ENCODE data around the gene SULT1A3. TPM values are rescaled to one million over a fixed set of nuclear protein-coding genes. Genes with fewer than 3 reads are reported as not detected.

SULT1A3 gene
- total RNA-seq, 1 experiment from 2014 or later, result 8.3 TPM

DNA sequence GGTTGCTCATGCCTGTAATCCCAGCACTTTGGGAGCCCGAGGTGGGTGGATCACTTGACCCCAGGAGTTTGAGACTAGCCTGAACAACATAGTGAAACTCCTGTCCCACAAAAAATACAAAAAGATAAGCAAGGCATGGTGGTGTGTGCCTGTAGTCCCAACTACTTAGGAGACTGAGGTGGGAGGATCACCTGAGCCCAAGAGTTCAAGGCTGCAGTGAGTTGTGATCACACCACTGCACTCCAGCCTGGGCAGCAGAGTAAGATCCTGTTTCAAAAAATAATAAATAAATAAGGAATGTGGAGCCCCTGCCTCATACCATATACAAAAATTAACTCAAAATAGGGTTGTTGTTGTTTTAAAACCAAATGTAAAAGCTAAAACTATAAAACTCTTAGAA is 41.8 kb upstream of the SULT1A3 start:
- TF ChIP-seq TEAD1 (CRISPR knock-in tag; IDR thresholded peaks at IDR 0.05), result no peak
- no peak for TF ChIP-seq NFE2L1 (CRISPR knock-in tag; IDR thresholded peaks at IDR 0.05)
- no peak for TF ChIP-seq TCF7 (CRISPR knock-in tag; IDR thresholded peaks at IDR 0.05; ENCODE audit: low read depth)
- no peak for TF ChIP-seq CTCF (IDR thresholded peaks at IDR 0.05)
- TF ChIP-seq NR1H2 (CRISPR knock-in tag; IDR thresholded peaks at IDR 0.05), result no peak
- no peak for TF ChIP-seq ZNF416 (CRISPR knock-in tag; IDR thresholded peaks at IDR 0.05)
- TF ChIP-seq OVOL2 (CRISPR knock-in tag; IDR thresholded peaks at IDR 0.05; ENCODE audit: borderline replicate concordance), result no peak
- TF ChIP-seq, protein P1, sequence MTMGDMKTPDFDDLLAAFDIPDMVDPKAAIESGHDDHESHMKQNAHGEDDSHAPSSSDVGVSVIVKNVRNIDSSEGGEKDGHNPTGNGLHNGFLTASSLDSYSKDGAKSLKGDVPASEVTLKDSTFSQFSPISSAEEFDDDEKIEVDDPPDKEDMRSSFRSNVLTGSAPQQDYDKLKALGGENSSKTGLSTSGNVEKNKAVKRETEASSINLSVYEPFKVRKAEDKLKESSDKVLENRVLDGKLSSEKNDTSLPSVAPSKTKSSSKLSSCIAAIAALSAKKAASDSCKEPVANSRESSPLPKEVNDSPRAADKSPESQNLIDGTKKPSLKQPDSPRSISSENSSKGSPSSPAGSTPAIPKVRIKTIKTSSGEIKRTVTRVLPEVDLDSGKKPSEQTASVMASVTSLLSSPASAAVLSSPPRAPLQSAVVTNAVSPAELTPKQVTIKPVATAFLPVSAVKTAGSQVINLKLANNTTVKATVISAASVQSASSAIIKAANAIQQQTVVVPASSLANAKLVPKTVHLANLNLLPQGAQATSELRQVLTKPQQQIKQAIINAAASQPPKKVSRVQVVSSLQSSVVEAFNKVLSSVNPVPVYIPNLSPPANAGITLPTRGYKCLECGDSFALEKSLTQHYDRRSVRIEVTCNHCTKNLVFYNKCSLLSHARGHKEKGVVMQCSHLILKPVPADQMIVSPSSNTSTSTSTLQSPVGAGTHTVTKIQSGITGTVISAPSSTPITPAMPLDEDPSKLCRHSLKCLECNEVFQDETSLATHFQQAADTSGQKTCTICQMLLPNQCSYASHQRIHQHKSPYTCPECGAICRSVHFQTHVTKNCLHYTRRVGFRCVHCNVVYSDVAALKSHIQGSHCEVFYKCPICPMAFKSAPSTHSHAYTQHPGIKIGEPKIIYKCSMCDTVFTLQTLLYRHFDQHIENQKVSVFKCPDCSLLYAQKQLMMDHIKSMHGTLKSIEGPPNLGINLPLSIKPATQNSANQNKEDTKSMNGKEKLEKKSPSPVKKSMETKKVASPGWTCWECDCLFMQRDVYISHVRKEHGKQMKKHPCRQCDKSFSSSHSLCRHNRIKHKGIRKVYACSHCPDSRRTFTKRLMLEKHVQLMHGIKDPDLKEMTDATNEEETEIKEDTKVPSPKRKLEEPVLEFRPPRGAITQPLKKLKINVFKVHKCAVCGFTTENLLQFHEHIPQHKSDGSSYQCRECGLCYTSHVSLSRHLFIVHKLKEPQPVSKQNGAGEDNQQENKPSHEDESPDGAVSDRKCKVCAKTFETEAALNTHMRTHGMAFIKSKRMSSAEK (CRISPR knock-in tag; IDR thresholded peaks at IDR 0.05; ENCODE audit: borderline replicate concordance), result no peak
- TF ChIP-seq ETV6 (CRISPR knock-in tag; IDR thresholded peaks at IDR 0.05), result no peak
- no peak for TF ChIP-seq SMAD3 (CRISPR knock-in tag; IDR thresholded peaks at IDR 0.05; ENCODE audit: borderline replicate concordance)
- no peak for TF ChIP-seq TEAD4 (CRISPR knock-in tag; IDR thresholded peaks at IDR 0.05)
- no peak for TF ChIP-seq ARID4B (CRISPR knock-in tag; IDR thresholded peaks at IDR 0.05; ENCODE audit: borderline replicate concordance)
- TF ChIP-seq, protein P2, sequence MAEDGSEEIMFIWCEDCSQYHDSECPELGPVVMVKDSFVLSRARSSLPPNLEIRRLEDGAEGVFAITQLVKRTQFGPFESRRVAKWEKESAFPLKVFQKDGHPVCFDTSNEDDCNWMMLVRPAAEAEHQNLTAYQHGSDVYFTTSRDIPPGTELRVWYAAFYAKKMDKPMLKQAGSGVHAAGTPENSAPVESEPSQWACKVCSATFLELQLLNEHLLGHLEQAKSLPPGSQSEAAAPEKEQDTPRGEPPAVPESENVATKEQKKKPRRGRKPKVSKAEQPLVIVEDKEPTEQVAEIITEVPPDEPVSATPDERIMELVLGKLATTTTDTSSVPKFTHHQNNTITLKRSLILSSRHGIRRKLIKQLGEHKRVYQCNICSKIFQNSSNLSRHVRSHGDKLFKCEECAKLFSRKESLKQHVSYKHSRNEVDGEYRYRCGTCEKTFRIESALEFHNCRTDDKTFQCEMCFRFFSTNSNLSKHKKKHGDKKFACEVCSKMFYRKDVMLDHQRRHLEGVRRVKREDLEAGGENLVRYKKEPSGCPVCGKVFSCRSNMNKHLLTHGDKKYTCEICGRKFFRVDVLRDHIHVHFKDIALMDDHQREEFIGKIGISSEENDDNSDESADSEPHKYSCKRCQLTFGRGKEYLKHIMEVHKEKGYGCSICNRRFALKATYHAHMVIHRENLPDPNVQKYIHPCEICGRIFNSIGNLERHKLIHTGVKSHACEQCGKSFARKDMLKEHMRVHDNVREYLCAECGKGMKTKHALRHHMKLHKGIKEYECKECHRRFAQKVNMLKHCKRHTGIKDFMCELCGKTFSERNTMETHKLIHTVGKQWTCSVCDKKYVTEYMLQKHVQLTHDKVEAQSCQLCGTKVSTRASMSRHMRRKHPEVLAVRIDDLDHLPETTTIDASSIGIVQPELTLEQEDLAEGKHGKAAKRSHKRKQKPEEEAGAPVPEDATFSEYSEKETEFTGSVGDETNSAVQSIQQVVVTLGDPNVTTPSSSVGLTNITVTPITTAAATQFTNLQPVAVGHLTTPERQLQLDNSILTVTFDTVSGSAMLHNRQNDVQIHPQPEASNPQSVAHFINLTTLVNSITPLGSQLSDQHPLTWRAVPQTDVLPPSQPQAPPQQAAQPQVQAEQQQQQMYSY (CRISPR knock-in tag; IDR thresholded peaks at IDR 0.05), result no peak
- no peak for TF ChIP-seq FOXK1 (CRISPR knock-in tag; IDR thresholded peaks at IDR 0.05)
- TF ChIP-seq SMAD4 (CRISPR knock-in tag; IDR thresholded peaks at IDR 0.05), result no peak
- no peak for TF ChIP-seq HMGA2 (CRISPR knock-in tag; IDR thresholded peaks at IDR 0.05)
- no peak for TF ChIP-seq SP1 (CRISPR knock-in tag; conservative IDR thresholded peaks at IDR 0.05)
- TF ChIP-seq, protein P3, sequence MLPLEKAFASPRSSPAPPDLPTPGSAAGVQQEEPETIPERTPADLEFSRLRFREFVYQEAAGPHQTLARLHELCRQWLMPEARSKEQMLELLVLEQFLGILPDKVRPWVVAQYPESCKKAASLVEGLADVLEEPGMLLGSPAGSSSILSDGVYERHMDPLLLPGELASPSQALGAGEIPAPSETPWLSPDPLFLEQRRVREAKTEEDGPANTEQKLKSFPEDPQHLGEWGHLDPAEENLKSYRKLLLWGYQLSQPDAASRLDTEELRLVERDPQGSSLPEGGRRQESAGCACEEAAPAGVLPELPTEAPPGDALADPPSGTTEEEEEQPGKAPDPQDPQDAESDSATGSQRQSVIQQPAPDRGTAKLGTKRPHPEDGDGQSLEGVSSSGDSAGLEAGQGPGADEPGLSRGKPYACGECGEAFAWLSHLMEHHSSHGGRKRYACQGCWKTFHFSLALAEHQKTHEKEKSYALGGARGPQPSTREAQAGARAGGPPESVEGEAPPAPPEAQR (CRISPR knock-in tag; IDR thresholded peaks at IDR 0.05), result no peak
- TF ChIP-seq USF1 (CRISPR knock-in tag; IDR thresholded peaks at IDR 0.05), result no peak
- no peak overlapping the region for H3K27ac Mint-ChIP-seq
- peaks cover 7% of the 10 kb centered on the region for H3K27me3 Mint-ChIP-seq (ENCODE audit: low read depth)
- ATAC-seq, result no peak
- DNase-seq (ENCODE audit: low spot score), result no peak
- no peaks in the 10 kb centered on the region for H3K4me1 Mint-ChIP-seq
- H3K4me3 Mint-ChIP-seq, result no peak overlapping the region
- CTCF ChIA-PET, result no interaction called here
- peaks cover 4% of the 10 kb centered on the region; the same call in 1 of the 2 replicates for H3K36me3 Mint-ChIP-seq
- POLR2A ChIA-PET, result interaction anchor here (0.6 kb wide), 1 partner anchor 230 kb away, joined by 4 read pairs; no protein-coding TSS in a partner anchor
- peaks cover 3% of the 10 kb centered on the region for H3K9me3 Mint-ChIP-seq
